GM19467 (cell line): ENCODE measurements around the gene SCAMP5.

Experiments
- ATAC-seq: cut with Tn5 transposase; IDR thresholded peaks from one replicate; pipeline ENCODE4 v1.9.1; 2021; ENCODE audit warnings: mild to moderate bottlenecking, moderate library complexity; ENCODE audit not compliant: unreplicated experiment

The SCAMP5 gene

GRCh38 chr15:75065851-75066509, 70.6 kb downstream of the SCAMP5 start:
- ATAC-seq: no peak

- ATAC-seq: no peak
Observed at GRCh38 chr15:75067123-75067830, 71.9 kb downstream of the SCAMP5 start.

- ATAC-seq: no peak
Observed at GRCh38 chr15:75068748-75069147, 73.4 kb downstream of the SCAMP5 start.

- ATAC-seq: peak; percentile 81
Observed at GRCh38 chr15:75069301-75069925, 74.0 kb downstream of the SCAMP5 start.

- ATAC-seq: no peak
Observed at GRCh38 chr15:75070674-75071073, 75.3 kb downstream of the SCAMP5 start.
